T47D (cell line): ENCODE data around the gene LPCAT3.
A peak's percentile ranks its signal among the peaks of the same experiment; 100 is the strongest.

Experiments used
- DNase-seq, 2 experiments: peaks; one replicate each; pipeline versions ENCODE4 v3.0.0 to v3.0.0-alpha.2; 2011 to 2012; ENCODE audit warnings: low read depth in 1 of 2, low spot score in 1 of 2
- JUND ChIP-seq: IDR thresholded peaks from 2 replicates; pipeline ENCODE4 v1.6.1; 2012; ENCODE audit warnings: low read depth
- in situ Hi-C: cut with HindIII; loops from 2 replicates; pipeline ENCODE4 v1.10.0; 2016; ENCODE audit warnings: low sequenced_read_pairs, low pct_unique_long_range_greater_than_20kb

LPCAT3 gene

GRCh38 chr12:6963016-6963731 lies 55.1 kb downstream of the LPCAT3 start:
- TF ChIP-seq JUND: no peak
- DNase-seq: peak in 1 of 2 experiments; percentile 87
- in situ Hi-C loops: no loop called here

- no peak for TF ChIP-seq JUND
- DNase-seq: no peak
- in situ Hi-C loops: no loop called here
Measured at GRCh38 chr12:6962285-6963015, 55.8 kb downstream of the LPCAT3 start.

- TF ChIP-seq JUND: no peak
- DNase-seq: peak in 1 of 2 experiments; percentile 62
- in situ Hi-C loops: no loop called here
Measured at GRCh38 chr12:6961695-6962284, 56.5 kb downstream of the LPCAT3 start.

GRCh38 chr12:6961278-6961694 lies 57.0 kb downstream of the LPCAT3 start:
- no peak for TF ChIP-seq JUND
- peak in 1 of 2 experiments; percentile 62 for DNase-seq
- in situ Hi-C loops: no loop called here

- in situ Hi-C loops: no loop called here
- TF ChIP-seq JUND: no peak
Measured at GRCh38 chr12:6960593-6961277, 57.5 kb downstream of the LPCAT3 start.

GRCh38 chr12:6959805-6960592 lies 58.3 kb downstream of the LPCAT3 start:
- TF ChIP-seq JUND: no peak
- no peak for DNase-seq
- in situ Hi-C loops: no loop called here

More at GRCh38 chr12:6960593-6961277, 57.5 kb downstream of the LPCAT3 start:
- peak in 1 of 2 experiments; percentile 50 for DNase-seq

GRCh38 chr12:6959058-6959804 lies 59.0 kb downstream of the LPCAT3 start:
- TF ChIP-seq JUND: no peak
- no peak for DNase-seq
- in situ Hi-C loops: no loop called here

GRCh38 chr12:6958609-6959057 lies 59.6 kb downstream of the LPCAT3 start:
- in situ Hi-C loops: no loop called here
- no peak for TF ChIP-seq JUND
- no peak for DNase-seq

- in situ Hi-C loops: no loop called here
- DNase-seq: no peak
- TF ChIP-seq JUND: no peak
Measured at GRCh38 chr12:6957741-6958608, 60.3 kb downstream of the LPCAT3 start.

- in situ Hi-C loops: no loop called here
Measured at GRCh38 chr12:6957151-6957701, 61.0 kb downstream of the LPCAT3 start.

More at GRCh38 chr12:6957151-6957701, 61.0 kb downstream of the LPCAT3 start:
- TF ChIP-seq JUND: no peak
- DNase-seq: no peak
